ENCODE results near the gene DNAJC4.
A peak's percentile ranks its signal among the peaks of the same experiment; 100 is the strongest.

DNAJC4 gene

DNA sequence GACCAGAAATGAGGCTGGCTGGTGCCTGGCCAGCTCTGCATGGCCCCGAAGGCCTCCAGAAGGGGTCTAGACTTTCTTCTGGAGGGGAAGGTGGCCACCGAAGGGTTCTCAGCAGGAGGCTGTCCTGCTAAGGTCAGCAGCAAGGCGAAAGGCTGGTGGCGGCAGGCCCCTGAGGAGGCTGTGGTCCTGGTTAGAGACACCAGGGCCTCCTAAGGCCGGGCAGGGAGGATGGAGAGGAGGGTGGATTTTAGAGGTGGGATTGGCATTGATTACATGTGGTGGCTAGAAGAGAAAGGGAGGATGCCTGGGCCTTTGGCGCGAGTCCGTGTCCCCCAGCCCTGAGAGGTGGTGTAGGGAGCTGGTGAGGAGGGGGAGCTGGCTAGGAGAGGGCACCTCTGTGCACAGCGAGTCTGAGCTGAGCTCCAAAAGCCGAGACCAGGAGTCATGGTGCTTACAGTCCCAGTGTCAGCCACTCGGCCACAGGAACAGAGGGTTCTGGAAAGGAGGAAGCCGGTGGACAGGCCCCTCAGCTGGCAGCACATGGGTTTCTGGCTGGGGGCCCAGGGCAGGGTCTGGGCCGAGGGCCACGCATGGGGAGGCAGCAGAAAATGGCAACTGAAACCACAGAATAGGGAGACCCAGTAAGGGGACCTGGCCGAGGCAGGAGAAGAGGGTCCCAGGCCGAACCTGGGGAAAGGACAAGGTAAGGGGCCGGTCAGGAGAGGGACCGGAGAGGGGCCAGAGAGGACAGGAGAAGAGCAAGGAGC, 21.4 kb upstream of the DNAJC4 start:
- no peak for DNase-seq

DNA sequence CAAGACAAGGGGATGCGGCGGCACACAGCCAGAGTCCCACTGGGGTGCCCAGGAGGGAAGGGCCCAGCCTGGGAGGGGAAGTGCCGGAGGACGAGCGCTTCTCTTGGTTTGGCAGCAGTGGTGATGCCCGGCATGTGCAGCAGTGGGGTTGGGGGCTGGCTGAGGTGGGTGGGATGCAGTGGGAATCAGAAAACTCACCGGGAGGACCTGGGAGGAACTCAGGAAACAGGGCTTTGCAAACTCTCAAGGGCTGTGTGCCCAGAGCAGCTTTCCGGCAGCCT, 20.8 kb upstream of the DNAJC4 start:
- no peak for DNase-seq

DNA sequence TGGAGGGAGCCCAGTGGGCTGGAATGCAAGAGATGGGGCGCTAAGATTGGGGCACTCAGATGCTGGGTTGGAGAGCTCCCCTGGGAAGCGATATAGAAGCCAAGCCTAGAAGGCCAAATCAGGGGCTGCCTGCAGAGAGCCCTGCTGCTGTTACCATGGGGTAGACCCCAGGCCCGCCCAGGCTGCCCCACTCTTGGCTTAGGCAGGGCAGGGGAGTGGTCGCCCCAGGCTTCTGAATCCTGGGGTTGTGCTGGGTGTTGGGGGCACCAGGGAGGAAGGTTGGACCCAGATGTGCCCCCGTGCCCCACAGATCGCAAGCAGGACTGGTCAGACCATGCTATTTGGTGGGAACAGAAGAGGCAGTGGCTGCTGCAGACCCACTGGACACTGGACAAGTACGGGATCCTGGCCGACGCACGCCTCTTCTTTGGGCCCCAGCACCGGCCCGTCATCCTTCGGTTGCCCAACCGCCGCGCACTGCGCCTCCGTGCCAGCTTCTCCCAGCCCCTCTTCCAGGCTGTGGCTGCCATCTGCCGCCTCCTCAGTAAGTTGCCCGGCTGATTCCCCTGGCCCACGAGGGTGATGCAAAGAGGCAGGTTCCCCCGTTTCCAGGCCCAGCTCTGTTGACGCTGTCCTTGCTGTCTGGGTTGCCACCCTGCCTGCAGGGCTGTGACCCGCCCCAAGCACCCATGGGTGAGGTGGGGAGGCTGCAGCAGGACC, 19.9 kb upstream of the DNAJC4 start:
- no peak for DNase-seq

DNA sequence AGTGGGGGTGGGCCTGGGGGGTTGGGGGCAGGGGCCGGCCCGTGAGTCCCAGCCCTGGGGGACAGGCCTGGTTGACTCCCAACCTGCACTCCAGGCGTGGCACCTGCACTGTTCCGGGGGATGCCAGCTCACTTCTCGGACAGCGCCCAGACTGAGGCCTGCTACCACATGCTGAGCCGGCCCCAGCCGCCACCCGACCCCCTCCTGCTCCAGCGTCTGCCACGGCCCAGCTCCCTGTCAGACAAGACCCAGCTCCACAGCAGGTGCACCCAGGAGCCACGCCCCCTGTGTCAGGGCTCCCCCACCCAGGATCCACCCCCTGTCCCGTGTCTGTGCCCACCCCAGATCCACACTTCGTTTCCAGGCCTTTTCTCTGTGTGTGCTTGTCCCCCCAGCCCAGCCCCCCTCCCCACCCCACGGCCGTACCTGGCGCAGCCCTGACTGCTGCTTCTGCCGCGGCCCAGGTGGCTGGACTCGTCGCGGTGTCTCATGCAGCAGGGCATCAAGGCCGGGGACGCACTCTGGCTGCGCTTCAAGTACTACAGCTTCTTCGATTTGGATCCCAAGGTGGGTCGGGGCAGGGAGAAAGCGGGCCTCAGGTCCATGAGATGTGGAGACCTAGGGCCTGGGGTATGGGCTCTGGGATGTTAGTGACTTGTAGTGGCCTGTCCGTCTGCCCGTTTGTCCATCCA, 19.0 kb upstream of the DNAJC4 start:
- no peak for DNase-seq

DNA sequence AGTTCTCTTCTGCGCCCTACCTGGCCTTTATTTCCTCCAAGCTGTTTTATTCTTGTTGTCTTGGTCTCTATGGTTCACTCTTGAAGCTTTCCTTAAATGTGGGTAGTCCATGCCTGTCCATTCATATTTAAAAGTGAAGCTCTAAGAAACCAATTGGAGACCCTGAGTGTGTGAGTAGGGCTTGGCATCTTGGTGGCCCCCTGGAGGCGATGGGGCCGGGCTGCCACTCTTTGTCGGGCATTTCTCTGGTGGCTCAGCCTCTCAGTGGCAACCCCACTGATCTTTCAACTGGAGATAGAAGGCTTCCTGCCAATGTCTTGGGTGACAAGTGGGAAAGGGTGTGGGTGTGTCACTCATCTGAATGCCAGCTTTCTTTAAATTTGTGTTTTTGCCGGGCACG, 13.5 kb upstream of the DNAJC4 start:
- no peak for DNase-seq

DNA sequence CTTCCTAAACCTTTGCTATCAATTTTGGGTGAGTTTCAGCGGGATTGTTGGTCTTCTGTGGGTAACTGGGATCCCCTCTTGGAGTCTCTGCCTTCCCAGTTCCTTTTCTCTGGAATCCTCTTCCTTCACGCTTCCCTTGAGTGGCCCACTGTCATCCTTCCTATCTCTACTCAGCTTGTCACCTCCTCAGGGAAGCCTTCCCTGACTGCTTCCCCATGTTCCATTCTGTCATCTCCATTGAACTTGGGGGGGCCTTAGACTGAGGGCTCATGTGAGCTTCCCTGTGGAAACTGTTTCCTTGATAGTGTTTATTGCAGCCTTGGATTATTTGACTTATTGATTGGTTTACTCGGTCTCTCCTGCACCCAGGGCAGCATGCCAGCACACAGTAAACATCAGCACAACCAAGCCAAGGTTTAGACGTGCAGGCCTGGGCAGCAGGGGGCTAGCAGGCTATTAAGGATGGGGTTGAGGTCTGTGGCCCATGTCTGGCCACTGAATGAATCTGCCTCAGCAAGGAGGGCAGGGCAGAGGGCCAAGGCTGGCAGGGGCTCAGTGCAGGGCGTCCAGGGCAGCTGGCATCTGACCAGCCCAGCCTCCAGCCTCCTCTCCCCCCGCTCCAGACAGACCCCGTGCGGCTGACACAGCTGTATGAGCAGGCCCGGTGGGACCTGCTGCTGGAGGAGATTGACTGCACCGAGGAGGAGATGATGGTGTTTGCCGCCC, 11.6 kb upstream of the DNAJC4 start:
- DNase-seq, result no peak

DNA sequence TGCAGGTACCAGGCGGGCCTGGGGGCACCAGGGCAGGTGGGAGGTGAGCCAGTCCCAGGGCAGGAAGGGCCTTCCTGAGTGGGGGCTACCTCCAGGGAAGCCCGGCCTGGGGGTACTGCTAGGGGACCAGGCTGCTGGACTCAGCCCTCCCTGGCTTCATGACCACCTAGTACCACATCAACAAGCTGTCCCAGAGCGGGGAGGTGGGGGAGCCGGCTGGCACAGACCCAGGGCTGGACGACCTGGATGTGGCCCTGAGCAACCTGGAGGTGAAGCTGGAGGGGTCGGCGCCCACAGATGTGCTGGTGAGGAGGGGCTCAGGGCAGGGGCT, 11.0 kb upstream of the DNAJC4 start:
- DNase-seq, result no peak

DNA sequence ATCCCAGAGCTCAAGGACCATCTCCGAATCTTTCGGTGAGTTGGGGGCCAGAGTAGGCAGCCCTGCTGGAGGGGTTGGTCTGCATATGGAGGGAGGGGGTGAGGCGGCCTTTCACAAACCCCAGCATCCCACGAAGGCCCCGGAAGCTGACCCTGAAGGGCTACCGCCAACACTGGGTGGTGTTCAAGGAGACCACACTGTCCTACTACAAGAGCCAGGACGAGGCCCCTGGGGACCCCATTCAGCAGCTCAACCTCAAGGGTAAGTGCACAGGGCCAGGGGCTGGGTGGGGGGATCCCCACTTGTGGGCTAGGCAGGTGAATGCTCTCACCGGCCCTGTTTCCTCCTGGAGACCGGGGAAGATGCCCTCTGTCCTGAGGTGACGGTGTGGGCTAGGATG, 10.6 kb upstream of the DNAJC4 start:
- DNase-seq, result no peak

DNA sequence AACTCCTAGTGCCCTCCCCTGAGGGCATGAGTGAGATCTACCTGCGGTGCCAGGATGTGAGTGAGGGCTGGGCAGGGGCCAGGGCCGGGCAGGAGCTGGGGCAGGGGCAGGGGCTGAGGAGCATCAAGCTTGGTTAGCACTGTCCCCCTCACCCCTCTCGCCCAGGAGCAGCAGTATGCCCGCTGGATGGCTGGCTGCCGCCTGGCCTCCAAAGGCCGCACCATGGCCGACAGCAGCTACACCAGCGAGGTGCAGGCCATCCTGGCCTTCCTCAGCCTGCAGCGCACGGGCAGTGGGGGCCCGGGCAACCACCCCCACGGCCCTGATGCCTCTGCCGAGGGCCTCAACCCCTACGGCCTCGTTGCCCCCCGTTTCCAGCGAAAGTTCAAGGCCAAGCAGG, 10.1 kb upstream of the DNAJC4 start:
- no peak for DNase-seq

DNA sequence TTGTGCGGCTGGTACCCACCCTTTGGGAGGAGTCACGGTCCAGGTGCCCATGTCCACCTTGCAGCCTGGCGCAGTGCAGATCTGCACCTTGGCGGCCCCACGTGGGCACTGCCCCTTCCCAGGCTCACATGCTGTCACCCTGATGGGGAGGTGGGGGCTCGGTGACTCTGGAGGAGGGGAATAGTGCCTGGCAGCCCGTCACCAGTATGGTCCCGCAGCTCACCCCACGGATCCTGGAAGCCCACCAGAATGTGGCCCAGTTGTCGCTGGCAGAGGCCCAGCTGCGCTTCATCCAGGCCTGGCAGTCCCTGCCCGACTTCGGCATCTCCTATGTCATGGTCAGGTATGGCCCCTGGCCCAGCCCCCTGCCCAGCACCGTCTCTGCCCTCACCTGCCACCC, 9.6 kb upstream of the DNAJC4 start:
- DNase-seq, result no peak

DNA sequence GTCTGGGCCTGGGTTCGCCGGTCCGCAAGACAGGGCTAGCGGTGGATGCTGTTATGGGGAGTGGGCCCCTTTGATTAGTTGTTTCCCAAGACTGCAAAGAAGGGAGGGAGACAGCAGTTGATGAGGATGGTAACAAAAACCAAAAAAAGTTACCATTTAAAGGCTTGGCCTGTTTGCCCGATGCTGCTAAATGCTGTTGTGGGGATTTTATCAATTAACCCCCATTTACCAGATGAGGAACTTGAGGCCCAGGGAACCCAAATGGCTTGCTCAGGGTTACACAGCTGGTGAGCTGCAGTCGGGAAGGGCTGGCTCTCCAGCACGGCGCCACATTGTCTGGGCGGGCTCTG, 7.7 kb upstream of the DNAJC4 start:
- DNase-seq, result no peak

DNA sequence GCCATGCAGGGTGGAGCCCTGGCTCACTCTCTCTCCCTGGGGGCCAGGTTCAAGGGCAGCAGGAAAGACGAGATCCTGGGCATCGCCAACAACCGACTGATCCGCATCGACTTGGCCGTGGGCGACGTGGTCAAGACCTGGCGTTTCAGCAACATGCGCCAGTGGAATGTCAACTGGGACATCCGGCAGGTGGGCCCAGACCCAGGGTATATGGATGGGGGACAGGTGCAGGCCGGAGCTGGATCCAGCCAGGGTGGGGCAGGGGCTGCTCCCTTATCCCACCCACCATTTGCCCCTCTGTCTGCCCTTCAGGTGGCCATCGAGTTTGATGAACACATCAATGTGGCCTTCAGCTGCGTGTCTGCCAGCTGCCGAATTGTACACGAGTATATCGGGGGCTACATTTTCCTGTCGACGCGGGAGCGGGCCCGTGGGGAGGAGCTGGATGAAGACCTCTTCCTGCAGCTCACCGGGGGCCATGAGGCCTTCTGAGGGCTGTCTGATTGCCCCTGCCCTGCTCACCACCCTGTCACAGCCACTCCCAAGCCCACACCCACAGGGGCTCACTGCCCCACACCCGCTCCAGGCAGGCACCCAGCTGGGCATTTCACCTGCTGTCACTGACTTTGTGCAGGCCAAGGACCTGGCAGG, 7.2 kb upstream of the DNAJC4 start:
- DNase-seq, result no peak

DNA sequence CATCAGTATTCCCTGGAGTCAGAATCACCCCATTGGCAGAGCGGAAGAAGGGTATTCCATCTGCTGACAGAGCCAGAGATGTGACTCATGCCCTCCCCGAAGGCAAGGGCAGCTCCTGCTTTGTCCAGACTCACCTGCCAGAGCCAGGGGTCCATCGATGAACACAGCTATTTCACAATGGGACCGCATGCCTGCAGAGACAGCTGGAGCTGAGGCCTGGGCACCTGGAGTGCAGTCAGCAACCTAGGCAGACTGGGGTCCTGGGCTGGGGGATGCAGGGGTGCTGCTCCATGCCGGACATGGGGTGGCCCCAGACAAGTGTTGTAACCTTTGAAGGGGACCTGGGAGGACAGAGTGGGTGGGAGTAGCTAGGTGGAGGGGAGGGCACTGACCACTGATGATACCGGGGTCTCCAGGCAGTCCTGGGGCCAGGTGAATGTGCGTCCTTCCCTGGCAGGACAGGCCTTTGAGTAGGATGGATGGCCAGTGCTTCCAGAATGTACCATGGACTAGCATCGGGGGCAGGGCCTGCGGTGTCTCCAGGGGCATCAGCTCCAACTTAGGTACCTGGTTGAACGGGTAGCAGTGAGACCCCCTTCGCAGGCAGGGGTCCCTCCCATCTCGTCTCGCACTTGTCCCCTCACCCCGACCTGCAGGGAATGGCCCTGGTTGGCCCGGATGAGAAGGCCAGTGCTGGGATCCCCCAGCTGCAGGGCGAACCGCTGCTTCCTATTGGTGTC, 6.0 kb upstream of the DNAJC4 start:
- no peak for DNase-seq

DNA sequence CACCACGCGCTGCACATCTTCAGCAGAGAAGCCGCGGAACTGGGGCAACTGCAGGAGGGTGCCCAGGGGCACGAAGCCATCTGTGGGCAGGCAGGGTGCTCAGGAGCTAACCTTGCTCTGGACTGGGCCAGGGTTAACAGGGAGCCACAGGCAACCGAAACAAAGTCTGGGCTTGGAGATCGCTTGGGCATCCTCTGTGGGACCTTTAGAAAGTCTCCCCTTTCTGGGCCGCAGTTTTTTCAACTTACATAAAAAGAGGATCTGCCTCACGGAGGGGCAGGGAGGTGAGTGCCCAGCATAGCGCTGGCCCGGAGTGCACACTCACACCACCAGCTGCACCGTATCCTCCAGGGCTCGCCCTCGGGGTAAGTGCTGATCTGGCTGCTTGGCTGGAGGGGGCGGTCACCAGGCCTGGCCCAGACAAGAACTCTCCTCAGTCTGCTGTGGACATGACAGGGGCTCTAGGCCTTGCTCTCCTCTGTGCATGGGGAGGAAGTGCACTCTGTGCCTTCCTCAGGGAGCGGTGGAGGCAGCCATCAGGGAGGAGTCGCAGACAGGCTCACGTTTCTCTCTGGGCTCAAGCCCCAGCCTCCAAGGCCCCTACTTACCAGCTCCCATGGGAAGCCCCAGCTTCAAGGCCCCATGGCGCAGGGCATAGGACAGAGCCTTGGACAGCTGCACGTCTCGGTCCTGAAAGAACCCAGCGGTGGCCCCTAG, 5.3 kb upstream of the DNAJC4 start:
- DNase-seq, result no peak

DNA sequence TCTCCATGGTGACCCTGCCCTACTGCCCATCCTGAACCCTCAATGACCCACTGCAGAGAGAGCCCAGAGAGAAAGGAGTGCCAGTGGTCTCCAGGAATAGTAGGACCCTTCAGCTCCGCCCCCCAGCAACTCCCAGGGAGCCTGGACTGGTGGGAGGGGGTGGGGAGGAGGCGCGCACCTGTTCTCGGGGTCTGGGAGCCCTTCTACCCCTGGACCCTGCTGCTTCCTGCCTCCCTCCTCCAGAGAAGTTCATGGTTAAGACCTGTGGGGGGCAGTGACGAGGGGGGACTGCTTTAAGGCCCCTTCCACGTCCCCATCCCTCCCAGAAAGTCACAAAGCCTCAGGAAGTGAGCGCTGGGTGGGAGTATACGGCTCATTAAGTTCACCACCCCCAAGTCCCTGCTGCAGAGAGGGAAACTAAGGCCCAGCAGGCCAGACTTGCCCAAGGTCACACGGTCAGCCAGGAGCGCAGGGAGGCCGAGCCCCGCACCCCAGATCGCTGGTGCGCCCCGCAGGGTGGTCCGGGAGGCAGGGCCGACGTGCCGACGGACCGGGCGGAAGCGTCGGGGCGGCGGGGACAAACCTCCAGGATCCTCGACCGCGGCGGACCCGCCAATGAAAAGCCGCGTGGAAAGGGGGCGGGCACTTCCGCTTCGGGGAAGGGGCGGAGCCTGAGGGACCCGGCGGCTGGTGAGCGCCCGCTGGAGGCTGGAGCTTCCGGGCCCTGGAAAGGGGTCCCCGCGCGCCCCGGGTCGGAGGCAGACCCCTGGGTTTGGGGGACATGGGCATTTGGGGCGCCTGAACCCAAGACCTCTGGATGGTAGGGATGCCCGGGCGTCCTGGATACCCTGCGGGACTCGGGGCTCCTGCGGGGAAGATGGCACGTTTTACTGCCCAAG, 4.5 kb upstream of the DNAJC4 start, which contains the start of the genes NUDT22 and TRPT1:
TSS of gene NUDT22 (plus strand) at position 667 of the 899 bp plus-strand sequence. CDS start 379 bp downstream, outside the sequence.
TSS of gene TRPT1 (minus strand) at position 579 of the 899 bp plus-strand sequence. CDS start at position 253, 326 bp downstream.
- DNase-seq, result peak; percentile 74

DNA sequence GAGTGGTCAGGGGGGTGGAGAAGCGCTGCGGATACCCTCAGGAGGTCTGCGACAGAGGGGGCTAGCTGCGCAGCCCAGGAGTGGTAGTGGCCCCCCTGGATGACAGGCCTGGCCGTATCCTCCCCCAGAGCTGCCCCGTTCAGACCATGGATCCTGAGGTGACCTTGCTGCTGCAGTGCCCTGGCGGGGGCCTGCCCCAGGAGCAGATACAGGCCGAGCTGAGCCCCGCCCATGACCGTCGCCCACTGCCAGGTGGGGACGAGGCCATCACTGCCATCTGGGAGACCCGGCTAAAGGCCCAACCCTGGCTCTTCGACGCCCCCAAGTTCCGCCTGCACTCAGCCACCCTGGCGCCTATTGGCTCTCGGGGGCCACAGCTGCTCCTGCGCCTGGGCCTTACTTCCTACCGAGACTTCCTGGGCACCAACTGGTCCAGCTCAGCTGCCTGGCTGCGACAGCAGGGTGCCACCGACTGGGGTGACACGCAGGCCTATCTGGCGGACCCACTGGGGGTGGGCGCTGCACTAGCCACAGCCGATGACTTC, 3.8 kb upstream of the DNAJC4 start:
- peak; percentile 40 for DNase-seq

DNA sequence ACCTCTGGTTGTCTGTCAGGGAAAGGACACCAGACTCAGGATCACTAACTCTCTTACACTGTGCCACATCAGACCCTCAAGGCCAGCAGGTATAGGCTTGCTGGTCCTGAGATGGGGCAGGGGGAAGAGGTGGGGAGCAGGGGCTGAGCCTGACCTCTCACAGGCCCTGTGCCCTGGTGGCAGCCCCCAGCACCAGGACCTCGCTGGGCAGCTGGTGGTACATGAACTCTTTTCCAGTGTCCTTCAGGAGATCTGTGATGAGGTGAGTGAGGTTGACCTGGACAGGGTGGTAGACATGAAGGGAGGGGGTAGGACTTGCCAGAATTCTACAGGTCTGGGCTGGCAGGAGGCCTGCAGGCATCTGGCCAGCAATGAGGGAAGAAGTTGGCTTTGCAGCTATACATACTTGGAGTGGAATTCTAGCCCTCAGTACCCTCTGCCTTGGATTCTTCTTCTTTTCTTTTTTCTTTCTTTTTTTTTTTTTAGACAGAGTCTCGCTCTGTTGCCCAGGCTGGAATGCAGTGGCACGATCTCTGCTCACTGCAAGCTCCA, 2.9 kb upstream of the DNAJC4 start:
- no peak for DNase-seq

DNA sequence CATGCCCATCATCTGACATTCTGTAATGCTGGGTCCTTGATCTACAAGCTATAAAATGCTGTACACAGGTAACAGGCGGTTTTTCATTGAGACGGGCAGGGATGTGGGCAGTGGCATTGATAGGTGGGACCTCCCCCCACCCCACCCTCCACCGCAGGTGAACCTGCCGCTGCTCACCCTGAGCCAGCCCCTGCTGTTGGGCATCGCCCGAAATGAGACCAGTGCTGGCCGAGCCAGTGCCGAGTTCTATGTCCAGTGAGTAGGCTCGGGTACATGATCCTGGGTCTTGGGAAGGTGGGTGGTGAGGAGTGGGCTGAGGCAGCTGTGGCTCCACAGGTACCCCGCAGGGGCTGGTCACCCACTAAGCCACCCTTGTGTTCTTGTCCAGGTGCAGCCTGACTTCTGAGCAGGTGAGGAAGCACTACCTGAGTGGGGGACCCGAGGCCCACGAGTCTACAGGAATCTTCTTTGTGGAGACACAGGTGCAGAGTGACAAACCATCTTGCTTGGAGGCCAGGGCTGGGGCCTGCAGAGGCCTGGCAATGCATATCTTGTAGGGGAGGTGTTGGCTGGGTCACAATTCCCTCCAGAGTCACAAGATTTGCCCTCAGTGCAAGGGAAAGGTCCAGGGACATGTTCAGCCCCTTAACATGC, 1.1 kb upstream of the DNAJC4 start:
- no peak for DNase-seq

DNA sequence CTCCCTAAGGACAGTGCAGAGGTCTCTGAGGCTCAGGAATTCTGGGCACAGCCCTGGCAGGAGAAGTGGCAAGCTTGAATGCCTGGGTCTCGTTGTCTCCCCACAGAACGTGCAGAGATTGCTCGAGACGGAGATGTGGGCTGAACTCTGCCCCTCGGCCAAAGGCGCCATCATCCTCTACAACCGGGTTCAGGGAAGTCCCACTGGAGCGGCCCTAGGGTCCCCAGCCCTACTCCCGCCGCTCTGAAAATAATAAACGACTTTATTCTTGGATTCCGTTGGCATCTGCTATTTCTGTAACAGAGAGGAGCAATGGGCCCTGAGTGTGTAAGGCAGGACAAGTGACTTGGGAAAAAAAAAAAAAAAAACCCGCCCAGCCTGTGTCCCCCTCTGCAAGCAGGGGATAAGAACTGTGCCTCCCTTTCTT, 591 bp upstream of the DNAJC4 start:
- DNase-seq, result no peak
